HG03097 (cell line): ENCODE data around the gene GMPPB.

Experiments used
- ATAC-seq: cut with Tn5 transposase; IDR thresholded peaks from one replicate; pipeline ENCODE4 v1.9.1; 2021; ENCODE audit not compliant: unreplicated experiment, low FRiP score

The GMPPB gene

GRCh38 chr3:49673715-49674496, 49.8 kb downstream of the GMPPB start, which contains the start of gene APEH:
Gene APEH (plus strand): TSS chr3:49674351. CDS start chr3:49674402, 51 bp downstream.
- peak; percentile 72 for ATAC-seq

GRCh38 chr3:49673121-49673714, 50.5 kb downstream of the GMPPB start:
- ATAC-seq, result no peak

- no peak for ATAC-seq
Measured at GRCh38 chr3:49671291-49672288, 52.2 kb downstream of the GMPPB start.

- ATAC-seq, result no peak
Measured at GRCh38 chr3:49670940-49671290, 52.8 kb downstream of the GMPPB start.
